Measurements from ENCODE around the gene SFTPA2.

Gene SFTPA2

DNA sequence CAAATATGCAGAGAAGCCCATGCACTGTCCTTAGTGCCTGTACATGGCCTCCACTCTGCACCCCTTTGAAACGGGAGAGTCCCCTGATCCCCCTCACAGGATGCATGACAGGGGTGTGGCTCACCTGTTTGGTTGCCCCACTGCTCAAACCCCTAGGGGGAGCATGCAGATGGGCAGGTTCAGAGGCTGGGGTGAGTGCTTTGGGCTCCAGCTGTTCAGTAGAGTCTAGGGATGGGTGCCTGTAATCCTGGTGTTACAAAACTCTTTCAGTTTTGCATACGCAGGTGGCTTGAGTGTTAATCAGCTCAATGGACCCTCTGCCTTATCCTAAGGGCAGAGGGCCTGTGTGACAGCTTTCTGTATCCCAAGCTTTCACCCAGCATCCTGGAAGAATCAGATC is 42.7 kb upstream of the SFTPA2 start:
- ChIA-PET POLR2A (no interaction called here), CTCF (interaction anchor here (0.6 kb wide), 1 partner anchor 20 kb away, joined by 3 read pairs; no protein-coding TSS in a partner anchor)
- Histone ChIP-seq H3K27ac (ENCODE audit: extremely low read depth, low read depth, low read length) (no peak overlapping the region), H3K9me3 (ENCODE audit: control insufficient read depth, insufficient read depth, low read depth, low read length) (no peaks in the 10 kb centered on the region), H3K4me3 (ENCODE audit: low read depth, low read length) (no peak overlapping the region), H3K36me3 (ENCODE audit: control insufficient read depth in 2 of 2, insufficient read depth in 1 of 2, low read length in 2 of 2) (no peaks in the 10 kb centered on the region), H3K4me1 (ENCODE audit: control insufficient read depth, insufficient read depth, low read length) (no peaks in the 10 kb centered on the region)
- TF ChIP-seq ZNF558 (tag by site-specific recombination; IDR thresholded peaks at IDR 0.05): no peak
- no peak for TF ChIP-seq ZNF777 (tag by site-specific recombination; IDR thresholded peaks at IDR 0.05; ENCODE audit: borderline replicate concordance)
- TF ChIP-seq ZNF404 (tag by site-specific recombination; IDR thresholded peaks at IDR 0.05): no peak
- TF ChIP-seq, protein P1, sequence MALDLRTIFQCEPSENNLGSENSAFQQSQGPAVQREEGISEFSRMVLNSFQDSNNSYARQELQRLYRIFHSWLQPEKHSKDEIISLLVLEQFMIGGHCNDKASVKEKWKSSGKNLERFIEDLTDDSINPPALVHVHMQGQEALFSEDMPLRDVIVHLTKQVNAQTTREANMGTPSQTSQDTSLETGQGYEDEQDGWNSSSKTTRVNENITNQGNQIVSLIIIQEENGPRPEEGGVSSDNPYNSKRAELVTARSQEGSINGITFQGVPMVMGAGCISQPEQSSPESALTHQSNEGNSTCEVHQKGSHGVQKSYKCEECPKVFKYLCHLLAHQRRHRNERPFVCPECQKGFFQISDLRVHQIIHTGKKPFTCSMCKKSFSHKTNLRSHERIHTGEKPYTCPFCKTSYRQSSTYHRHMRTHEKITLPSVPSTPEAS (tag by site-specific recombination; IDR thresholded peaks at IDR 0.05): no peak
- no peak for TF ChIP-seq ZNF2 (tag by site-specific recombination; IDR thresholded peaks at IDR 0.05)
- TF ChIP-seq ZNF610 (tag by site-specific recombination; IDR thresholded peaks at IDR 0.05; ENCODE audit: borderline replicate concordance): no peak
- no peak for TF ChIP-seq ZNF571 (tag by site-specific recombination; IDR thresholded peaks at IDR 0.05)
- TF ChIP-seq, protein P2, sequence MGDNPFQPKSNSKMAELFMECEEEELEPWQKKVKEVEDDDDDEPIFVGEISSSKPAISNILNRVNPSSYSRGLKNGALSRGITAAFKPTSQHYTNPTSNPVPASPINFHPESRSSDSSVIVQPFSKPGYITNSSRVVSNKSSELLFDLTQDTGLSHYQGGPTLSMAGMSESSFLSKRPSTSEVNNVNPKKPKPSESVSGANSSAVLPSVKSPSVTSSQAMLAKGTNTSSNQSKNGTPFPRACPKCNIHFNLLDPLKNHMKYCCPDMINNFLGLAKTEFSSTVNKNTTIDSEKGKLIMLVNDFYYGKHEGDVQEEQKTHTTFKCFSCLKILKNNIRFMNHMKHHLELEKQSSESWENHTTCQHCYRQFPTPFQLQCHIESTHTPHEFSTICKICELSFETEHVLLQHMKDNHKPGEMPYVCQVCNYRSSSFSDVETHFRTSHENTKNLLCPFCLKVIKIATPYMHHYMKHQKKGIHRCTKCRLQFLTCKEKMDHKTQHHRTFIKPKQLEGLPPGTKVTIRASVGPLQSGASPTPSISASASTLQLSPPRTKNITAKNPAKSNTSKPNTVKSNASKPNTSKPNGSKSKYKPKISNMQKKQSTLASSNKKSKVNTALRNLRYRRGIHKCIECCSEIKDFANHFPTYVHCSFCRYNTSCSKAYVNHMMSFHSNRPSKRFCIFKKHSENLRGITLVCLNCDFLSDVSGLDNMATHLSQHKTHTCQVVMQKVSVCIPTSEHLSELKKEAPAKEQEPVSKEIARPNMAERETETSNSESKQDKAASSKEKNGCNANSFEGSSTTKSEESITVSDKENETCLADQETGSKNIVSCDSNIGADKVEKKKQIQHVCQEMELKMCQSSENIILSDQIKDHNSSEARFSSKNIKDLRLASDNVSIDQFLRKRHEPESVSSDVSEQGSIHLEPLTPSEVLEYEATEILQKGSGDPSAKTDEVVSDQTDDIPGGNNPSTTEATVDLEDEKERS (tag by site-specific recombination; IDR thresholded peaks at IDR 0.05): no peak
- TF ChIP-seq, protein P3, sequence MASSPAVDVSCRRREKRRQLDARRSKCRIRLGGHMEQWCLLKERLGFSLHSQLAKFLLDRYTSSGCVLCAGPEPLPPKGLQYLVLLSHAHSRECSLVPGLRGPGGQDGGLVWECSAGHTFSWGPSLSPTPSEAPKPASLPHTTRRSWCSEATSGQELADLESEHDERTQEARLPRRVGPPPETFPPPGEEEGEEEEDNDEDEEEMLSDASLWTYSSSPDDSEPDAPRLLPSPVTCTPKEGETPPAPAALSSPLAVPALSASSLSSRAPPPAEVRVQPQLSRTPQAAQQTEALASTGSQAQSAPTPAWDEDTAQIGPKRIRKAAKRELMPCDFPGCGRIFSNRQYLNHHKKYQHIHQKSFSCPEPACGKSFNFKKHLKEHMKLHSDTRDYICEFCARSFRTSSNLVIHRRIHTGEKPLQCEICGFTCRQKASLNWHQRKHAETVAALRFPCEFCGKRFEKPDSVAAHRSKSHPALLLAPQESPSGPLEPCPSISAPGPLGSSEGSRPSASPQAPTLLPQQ (tag by site-specific recombination; IDR thresholded peaks at IDR 0.05): no peak
- TF ChIP-seq, protein P4, sequence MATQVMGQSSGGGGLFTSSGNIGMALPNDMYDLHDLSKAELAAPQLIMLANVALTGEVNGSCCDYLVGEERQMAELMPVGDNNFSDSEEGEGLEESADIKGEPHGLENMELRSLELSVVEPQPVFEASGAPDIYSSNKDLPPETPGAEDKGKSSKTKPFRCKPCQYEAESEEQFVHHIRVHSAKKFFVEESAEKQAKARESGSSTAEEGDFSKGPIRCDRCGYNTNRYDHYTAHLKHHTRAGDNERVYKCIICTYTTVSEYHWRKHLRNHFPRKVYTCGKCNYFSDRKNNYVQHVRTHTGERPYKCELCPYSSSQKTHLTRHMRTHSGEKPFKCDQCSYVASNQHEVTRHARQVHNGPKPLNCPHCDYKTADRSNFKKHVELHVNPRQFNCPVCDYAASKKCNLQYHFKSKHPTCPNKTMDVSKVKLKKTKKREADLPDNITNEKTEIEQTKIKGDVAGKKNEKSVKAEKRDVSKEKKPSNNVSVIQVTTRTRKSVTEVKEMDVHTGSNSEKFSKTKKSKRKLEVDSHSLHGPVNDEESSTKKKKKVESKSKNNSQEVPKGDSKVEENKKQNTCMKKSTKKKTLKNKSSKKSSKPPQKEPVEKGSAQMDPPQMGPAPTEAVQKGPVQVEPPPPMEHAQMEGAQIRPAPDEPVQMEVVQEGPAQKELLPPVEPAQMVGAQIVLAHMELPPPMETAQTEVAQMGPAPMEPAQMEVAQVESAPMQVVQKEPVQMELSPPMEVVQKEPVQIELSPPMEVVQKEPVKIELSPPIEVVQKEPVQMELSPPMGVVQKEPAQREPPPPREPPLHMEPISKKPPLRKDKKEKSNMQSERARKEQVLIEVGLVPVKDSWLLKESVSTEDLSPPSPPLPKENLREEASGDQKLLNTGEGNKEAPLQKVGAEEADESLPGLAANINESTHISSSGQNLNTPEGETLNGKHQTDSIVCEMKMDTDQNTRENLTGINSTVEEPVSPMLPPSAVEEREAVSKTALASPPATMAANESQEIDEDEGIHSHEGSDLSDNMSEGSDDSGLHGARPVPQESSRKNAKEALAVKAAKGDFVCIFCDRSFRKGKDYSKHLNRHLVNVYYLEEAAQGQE (tag by site-specific recombination; IDR thresholded peaks at IDR 0.05): no peak
- no peak for TF ChIP-seq ZNF776 (tag by site-specific recombination; IDR thresholded peaks at IDR 0.05; ENCODE audit: borderline replicate concordance)
- TF ChIP-seq, protein P5, sequence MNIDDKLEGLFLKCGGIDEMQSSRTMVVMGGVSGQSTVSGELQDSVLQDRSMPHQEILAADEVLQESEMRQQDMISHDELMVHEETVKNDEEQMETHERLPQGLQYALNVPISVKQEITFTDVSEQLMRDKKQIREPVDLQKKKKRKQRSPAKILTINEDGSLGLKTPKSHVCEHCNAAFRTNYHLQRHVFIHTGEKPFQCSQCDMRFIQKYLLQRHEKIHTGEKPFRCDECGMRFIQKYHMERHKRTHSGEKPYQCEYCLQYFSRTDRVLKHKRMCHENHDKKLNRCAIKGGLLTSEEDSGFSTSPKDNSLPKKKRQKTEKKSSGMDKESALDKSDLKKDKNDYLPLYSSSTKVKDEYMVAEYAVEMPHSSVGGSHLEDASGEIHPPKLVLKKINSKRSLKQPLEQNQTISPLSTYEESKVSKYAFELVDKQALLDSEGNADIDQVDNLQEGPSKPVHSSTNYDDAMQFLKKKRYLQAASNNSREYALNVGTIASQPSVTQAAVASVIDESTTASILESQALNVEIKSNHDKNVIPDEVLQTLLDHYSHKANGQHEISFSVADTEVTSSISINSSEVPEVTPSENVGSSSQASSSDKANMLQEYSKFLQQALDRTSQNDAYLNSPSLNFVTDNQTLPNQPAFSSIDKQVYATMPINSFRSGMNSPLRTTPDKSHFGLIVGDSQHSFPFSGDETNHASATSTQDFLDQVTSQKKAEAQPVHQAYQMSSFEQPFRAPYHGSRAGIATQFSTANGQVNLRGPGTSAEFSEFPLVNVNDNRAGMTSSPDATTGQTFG (tag by site-specific recombination; IDR thresholded peaks at IDR 0.05; ENCODE audit: borderline replicate concordance): no peak
- no peak for TF ChIP-seq ZNF561 (tag by site-specific recombination; IDR thresholded peaks at IDR 0.05; ENCODE audit: borderline replicate concordance)
- TF ChIP-seq ZNF660 (tag by site-specific recombination; IDR thresholded peaks at IDR 0.05): no peak
